ENCODE measurements around the gene NR5A1.

The NR5A1 gene

GRCh38 chr9:124506931-124507879 is at the start of gene NR5A1:
Gene NR5A1 (minus strand): TSS chr9:124507399. CDS start chr9:124503395, 4,004 bp downstream.
- no peak for TF ChIP-seq CTCF (conservative IDR thresholded peaks at IDR 0.05; ENCODE audit: low read depth, low read length)
- DNase-seq (ENCODE audit: low read depth), result no peak
- H3K4me3 ChIP-seq (ENCODE audit: low read depth, low read length), result no peak within 1 kb of the TSS

GRCh38 chr9:124555043-124555442 is 47.8 kb upstream of the NR5A1 start:
- no peak for TF ChIP-seq CTCF (conservative IDR thresholded peaks at IDR 0.05; ENCODE audit: low read depth, low read length)

GRCh38 chr9:124553738-124554137 is 46.5 kb upstream of the NR5A1 start:
- no peak for TF ChIP-seq CTCF (conservative IDR thresholded peaks at IDR 0.05; ENCODE audit: low read depth, low read length)
- no peak overlapping the region for H3K4me3 ChIP-seq (ENCODE audit: low read depth, low read length)
- DNase-seq (ENCODE audit: low read depth), result peak; percentile 80

More at GRCh38 chr9:124555043-124555442, 47.8 kb upstream of the NR5A1 start:
- no peak overlapping the region for H3K4me3 ChIP-seq (ENCODE audit: low read depth, low read length)
- no peak for DNase-seq (ENCODE audit: low read depth)

GRCh38 chr9:124552273-124552605 is 45.0 kb upstream of the NR5A1 start:
- DNase-seq (ENCODE audit: low read depth), result no peak
- no peak for TF ChIP-seq CTCF (conservative IDR thresholded peaks at IDR 0.05; ENCODE audit: low read depth, low read length)
- H3K4me3 ChIP-seq (ENCODE audit: low read depth, low read length), result no peak overlapping the region

- H3K4me3 ChIP-seq (ENCODE audit: low read depth, low read length), result no peak overlapping the region
- peak; percentile 96 for TF ChIP-seq CTCF (conservative IDR thresholded peaks at IDR 0.05; ENCODE audit: low read depth, low read length)
- DNase-seq (ENCODE audit: low read depth), result peak; percentile 84
These were observed 44.5 kb upstream of the NR5A1 start for GRCh38 chr9:124551472-124552272.

- no peak overlapping the region for H3K4me3 ChIP-seq (ENCODE audit: low read depth, low read length)
- no peak for DNase-seq (ENCODE audit: low read depth)
- TF ChIP-seq CTCF (conservative IDR thresholded peaks at IDR 0.05; ENCODE audit: low read depth, low read length), result no peak
These were observed 42.9 kb upstream of the NR5A1 start for GRCh38 chr9:124550072-124550471.

All from choroid plexus epithelial cell (primary cell).